GM18520 (cell line): ENCODE data around the gene APOL2.
"Not testable (repeated sequence)": the region's sequence is repeated elsewhere in the genome, so short reads cannot be mapped to it uniquely, and the experiment has no call there.

Experiments used
- ATAC-seq: cut with Tn5 transposase; IDR thresholded peaks from one replicate; pipeline ENCODE4 v1.9.1; 2021; ENCODE audit not compliant: unreplicated experiment

APOL2 gene, protein sequence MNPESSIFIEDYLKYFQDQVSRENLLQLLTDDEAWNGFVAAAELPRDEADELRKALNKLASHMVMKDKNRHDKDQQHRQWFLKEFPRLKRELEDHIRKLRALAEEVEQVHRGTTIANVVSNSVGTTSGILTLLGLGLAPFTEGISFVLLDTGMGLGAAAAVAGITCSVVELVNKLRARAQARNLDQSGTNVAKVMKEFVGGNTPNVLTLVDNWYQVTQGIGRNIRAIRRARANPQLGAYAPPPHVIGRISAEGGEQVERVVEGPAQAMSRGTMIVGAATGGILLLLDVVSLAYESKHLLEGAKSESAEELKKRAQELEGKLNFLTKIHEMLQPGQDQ

DNA sequence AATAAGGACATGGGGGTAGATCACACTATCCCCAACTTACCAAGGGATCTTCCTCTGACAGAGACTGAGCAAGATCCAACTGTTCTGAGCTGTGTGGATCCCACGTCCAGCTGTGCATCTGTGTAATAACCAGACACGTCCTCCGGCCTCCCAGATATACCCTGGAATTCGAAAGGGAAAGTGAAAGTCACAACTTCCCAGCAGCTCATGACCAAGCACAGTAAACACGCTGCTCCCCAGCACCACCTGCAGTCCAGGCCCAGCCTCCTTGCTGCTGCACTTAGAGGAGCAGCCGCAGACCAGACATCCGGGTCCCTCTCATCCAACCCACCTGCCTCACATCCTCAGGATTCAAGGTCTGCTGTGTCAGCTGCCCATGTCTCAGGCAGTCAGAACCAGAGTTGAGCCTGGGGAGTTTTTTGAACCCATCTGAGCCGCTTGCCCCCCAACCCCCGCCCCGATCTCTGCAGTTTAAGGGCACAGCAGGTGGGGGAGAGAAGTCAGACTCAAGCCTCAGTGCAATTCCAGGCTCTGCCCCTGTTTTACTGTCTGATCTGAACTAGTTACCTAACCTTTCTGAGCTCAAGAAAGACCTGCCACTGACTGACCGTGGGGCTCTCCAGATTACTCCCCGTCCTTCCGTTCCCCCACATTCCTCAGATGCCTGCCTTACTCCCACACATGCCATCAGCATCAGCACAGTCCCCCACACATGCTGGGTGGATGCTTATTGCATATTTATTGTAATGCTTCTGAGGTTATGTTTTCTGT is at the start of gene APOL2:
TSS of gene APOL2 (minus strand) at position 127 of the 771 bp plus-strand sequence. CDS start 6,365 bp downstream, outside the sequence.
- ATAC-seq = peak; percentile 86

DNA sequence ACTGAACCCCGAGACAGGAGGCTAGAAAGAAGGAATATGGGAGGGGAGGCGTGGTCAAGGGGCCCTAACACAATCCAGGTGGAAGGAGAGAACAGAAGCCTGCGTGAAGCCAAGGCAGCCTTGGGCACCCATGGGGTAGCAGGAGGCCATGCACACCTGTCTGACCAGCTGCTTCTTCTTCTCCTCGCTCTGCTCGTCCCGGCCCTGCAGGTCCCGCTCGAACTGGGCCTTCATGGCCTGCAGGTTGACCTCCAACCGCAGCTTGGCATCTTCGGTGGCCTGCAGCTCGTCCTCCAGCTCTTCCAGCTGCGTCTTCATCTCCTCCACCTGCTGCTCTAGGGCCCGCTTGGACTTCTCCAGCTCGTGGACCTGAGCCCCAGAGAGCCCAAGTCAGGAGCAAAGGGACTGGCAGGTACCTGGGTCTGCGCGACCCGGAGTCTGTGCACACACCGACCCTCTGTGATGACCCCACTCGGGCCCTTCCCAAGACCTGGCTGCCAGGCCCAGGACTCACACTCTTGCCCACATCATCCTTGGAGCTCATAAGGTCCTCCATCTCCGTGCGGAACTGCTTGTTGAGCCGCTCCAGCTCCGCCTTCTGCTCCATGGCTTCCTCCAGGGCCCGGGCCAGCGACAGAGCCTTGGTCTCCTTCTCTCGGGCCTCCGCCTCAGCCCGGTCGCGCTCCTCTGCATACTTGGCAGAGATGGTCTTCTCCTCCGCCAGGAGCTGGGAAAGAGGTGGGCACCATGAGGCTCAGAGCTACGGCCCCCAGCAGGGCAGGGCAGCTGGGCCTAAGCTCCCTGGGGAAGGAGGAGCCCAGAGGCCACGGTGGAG is 49.5 kb upstream of the APOL2 start:
- no peak for ATAC-seq

DNA sequence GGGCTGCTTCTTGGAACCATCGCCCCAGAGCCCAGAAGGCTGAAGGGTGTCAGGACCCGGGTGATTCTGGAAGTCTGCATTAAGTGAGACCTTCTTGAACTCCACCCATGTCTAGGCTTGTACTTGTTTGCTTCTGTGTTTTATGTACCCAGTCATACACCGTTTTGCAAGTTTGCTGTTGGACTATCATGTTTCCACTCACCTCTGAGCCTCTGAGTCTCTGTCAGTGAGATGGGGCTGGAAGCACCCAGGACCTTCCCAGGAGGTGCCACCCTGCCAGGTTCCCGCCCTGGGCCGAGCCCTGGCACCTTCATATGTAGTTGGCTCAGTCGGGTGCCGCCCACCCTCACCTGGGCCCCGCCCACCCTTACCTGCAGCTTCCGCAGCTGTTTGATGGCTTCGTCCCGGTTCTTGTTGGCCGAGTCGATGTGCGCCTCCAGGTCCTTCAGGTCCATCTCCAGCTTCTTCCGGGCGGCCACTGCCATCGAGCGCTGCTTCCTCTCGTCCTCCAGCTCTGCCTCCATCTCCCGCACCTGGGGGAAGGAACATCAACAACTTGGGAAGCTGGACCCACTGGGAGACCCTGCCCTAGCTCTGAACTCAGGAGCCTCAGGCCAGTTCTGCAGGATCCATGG is 48.7 kb upstream of the APOL2 start:
- ATAC-seq = no peak

DNA sequence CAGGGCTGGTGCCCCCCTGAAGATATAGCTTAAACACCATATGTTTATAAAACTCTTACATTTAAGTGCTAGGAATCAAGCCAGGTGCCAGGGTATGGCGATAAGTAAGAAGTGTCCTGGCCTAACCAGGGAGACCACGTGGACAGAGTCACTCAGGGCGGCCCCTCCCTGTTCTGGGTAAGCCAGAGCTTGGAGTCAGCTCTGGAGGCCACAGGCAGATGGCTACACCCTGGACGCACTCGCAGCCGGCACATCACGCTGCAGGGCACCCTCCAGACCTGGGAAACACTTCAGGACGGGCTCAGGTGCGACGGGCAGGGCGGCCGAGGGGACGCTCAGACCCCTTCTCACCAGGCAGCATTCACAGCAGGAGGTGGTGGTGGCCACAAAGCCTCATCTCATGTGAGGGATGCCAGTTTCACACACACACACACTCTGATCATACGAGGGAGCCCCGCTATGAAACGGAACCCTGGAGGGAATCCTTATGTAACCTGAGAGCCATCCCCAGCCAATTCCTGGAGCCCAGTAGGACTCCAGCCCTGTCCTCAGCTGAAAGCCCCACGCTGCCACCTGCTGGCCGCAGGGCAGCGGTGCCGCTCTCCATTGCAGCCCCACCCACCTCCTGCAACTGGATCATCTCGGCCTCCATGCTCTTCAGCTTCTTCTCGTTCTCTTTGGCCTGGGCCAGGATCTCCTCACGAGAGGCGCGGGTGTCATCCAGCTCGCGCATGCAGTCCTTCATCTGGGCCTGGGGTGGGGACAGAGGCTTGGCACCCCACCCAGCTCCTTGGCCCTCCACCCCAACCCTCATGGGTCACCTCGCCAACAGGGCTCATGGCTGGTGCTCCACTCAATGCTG is 47.0 kb upstream of the APOL2 start:
- no peak for ATAC-seq

DNA sequence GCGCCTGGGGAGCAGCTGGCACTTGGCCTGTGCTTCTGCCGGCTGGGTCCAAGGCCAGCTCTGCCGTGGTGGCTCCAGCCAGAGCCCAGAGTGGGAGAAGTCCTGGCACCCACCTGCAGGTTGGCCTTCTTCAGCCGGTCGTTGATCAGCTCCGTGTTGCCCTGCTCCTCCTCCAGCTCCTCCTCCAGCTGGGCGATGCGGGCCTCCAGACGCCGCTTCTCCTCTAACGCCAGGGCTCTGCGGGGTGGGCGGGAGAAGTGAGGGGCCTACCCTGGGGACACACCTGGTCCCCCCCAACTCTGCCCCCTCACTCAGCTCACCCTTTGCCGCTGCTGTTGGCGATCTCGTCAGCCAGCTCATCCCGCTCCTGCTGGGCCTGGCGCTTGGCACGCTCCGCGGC is 46.2 kb upstream of the APOL2 start:
- no peak for ATAC-seq

DNA sequence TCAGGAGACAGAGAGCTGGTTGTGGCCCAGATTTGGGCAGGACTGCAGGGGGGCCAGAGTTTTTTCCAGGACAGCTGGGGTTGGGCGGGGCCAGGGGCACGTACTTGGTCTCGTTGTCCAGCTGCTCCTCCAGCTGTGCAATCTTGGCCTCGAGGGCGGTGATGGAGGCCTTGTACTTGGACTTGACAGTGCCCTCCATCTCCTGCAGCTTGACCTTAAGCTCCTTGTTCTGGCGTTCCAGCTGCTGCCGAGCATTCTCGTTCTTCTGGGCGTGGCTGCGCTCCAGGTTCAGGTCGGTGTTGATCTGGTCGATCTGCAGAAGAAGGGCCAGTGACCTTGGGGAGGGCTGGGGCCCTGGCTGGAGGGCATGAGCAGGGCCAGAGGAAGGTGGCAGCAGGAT is 45.7 kb upstream of the APOL2 start:
- no peak for ATAC-seq

DNA sequence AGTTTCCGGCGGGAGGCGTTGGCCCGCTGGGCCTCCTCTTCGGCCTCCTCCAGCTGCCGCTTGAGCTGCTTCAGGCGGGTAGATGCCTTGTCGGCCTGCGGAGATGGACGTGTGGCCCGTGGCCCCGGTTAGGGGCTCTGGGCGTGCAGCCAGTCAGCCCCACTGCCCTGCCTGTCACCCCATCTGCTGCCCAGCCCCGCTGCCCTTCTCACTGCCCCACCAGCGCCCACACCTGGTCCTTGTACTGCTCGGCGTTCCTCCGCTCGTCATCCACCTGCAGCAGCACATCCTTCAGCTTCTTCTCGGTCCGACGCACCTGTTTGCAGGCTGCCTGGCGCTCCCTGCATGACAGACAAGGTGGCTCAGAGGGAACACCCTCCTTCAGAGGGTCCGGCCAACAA is 44.8 kb upstream of the APOL2 start:
- ATAC-seq = no peak

DNA sequence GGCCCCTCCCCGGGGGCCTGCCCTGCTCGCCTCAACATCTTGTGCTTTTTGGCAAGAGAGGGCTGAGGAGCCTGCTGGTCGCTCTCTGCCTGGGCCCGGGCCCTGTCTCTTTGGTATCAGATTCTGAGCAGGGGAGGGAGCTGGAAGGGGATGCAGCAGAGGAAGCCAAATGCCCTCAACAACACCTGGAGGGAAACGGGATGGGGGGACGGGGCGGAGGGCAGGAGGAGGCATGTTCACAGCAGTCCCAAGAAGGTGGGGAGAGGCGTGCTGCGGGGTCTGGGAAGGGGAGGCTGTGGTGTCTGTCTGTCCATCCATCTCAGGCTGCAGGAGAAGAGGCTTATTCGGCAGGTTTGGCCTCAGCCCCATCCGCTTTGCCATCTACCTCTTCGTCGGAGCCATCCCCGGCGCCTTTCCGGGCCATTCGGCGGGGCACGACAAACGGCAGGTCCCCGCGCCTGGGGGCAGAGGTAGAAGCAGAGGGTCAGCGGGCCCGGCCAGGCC is 43.1 kb upstream of the APOL2 start:
- ATAC-seq = no peak

DNA sequence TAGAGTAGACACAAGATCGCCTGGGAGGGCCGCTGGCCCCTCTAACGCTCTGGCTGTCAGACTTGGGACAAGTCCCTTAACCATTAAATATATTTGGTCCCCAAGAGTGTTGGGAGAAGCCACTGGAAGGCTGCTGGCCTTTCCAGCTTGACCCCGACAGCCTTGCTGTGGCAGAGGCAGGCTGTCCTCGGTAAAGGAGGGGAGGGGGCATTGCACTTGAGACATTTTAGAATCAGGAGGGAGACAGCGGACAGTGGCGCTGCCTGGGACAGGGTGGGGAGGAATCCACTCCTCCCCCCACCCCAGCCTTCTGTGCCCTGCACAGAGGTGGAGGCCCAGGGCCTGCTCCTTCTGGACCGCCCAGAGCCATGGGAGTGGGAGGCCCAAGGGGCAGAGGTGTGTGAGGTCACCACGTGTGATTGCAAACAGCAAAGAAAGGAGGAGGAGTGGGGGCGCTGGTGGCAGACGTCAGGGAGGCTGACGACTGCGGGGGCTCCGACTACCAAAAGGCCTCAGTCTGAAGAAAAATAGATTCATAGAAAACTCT is 42.5 kb upstream of the APOL2 start:
- ATAC-seq = no peak

DNA sequence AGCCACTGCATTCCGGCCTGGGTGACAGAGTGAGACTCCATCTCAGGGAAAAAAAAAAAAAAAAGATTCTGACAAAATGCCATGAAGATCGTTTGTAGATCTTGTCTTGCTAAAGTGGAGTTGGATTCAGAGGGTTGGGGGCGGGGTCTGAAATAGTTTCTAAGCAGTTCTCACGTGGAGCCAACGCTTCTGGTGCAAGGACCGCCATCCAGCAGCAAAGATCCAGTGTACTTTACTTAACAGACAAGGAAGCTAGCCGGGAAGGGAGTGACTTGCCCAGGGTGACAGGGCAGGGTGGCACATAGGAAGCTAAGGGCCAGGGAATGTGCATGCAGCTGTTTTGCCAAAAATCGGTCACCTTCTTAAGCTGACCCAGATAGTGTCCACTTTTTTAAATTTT is 41.1 kb upstream of the APOL2 start:
- ATAC-seq = no peak

DNA sequence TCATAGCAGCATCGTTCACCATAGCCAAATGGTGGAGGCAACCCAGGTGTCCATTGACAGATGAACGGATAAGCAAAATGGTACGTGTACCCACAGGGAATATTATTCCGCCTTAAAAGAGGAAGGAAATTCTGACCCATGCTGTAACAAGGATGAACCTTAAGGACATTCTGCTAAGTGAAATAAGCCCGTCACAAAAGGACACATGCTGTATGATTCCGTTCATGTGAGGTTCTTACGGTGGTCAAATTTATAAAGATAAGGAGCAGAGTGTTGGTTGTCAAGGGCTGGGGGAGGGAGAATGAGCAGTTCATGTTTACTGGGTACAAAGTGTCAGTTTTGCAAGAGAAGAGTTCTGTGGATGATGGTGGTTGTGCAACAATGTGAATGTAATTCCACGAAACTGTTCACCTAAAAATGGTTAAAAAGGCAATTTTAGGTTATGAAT is 39.9 kb upstream of the APOL2 start:
- no peak for ATAC-seq

DNA sequence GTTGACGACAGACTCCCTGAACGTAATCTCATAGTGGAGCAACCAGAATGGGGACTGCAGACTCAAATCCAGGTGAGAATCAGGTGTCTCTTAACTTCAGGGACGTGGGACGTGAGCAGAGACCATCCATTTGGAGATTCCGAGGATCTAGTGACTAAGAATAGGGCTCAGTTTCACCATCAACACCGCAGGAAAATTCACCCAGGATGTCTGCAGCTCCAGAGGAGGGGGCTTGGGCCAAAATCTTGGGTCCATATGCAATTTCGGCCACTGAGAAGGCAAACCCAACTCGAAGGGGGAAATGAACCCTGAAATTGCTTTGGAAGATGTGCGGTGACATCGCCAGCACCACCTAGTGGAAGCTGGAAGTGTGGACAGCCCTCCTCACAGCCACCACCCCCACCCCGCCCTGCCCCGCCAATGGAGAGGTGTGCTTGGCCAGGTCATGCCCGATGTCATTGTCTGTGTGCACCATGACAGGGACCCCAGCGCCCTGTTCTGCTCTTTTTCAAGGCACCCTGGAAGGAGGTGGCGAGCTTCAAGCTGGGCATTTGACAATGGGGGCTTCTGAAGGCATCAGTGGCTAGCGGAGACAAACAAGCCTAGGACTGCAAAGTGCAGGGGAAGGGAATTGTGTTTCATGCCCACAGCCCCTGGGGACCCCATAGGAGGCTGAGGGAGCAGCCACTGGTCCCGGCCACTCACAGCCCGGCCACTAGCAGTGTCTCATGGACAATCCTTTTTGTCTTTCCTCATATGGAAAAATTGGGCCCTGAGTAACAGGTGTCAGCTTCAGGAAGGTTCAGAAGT is 38.4 kb upstream of the APOL2 start:
- ATAC-seq = no peak

DNA sequence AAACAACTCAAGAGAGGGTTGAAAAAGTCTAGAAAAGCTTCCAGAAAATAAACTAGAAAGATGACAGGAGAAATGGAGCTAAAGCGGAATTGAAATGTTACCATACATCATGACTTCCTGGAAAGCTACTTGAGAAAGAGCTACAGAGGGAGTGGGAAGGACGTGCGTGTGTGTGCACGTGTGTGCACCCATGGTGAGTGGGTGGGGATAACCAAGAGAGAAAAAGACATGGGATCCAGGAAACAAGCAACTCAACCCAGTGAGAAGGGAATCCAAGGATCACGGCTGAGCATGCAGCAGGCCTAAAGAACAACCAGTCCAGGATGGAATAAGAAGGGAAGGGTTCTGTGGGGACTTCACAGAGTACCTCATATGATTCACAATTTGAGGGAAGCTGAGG is 35.2 kb upstream of the APOL2 start:
- ATAC-seq = no peak

DNA sequence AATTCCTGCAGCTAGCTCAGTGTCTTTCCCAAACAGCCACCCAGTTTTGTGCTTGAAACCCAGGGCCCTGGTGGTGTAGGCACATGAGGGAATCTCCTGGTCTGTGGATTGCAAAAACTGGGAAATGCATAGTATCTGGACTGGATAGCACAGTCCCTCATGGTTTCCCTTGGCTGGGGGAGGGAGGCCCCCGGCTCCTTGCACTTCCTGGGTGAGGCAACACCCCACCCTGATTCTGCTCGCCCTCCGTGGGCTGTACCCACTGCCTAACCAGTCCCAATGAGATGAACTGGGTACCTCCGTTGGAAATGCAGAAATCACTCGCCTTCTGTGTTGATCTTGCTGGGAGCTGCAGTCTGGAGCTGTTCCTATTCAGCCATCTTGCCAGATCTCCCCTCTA is 32.6 kb upstream of the APOL2 start:
- not testable (repeated sequence) for ATAC-seq

DNA sequence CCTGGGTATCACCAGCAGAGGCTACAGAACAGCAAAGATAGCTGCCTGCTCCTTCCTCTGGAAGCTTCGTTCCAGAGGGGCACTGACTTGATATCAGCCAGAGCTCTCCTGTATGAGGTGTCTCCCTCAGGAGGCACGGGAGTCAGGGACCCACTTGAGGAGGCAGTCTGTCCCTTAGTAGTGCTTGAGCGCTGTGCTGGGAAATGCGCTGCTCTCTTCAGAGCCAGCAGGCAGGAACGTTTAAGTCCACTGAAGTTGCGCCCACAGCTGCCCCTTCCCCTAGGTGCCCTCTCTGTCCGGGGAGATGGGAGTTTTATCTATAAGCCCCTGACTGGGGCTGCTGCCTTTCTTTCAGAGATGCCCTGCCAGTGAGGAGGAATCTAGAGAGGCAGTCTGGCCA is 31.9 kb upstream of the APOL2 start:
- not testable (repeated sequence) for ATAC-seq

DNA sequence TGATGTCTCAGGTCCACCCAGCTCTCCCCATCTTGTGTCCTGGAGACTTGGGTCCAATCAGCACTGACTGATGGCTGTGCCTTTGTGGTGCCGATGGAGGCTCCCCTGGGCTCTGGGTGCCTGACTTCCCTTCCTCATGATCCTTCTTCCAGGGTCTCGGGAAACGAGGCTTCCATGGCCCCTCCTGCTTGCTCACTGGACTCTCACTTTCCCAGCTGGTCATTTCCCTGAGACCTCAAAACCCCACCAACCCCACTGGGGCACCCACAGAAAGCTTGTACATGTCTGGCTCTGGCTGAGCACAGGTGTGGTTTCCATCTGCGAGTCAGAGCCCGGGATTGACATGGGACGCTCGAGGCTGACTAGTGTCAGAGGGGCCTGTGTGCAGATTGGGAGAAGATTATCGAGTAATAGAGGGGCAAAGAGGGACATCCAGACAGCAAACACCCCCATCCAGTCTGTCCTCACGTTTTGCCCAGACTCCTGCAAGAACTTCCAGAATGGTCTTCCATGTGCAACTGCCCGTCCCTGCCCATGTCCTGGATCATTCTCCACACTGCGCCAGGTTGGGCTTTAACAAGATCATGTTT is 28.7 kb upstream of the APOL2 start:
- ATAC-seq = no peak

DNA sequence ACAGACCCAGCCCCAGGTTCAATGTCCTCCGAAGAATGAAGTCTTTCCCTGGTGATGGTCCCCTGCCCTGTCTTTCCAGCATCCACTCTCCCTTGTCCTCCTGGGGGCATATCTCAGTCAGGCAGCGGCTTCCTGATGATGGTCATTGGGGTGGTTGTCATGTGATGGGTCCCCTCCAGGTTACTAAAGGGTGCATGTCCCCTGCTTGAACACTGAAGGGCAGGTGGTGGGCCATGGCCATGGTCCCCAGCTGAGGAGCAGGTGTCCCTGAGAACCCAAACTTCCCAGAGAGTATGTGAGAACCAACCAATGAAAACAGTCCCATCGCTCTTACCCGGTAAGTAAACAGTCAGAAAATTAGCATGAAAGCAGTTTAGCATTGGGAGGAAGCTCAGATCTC is 27.7 kb upstream of the APOL2 start:
- no peak for ATAC-seq

DNA sequence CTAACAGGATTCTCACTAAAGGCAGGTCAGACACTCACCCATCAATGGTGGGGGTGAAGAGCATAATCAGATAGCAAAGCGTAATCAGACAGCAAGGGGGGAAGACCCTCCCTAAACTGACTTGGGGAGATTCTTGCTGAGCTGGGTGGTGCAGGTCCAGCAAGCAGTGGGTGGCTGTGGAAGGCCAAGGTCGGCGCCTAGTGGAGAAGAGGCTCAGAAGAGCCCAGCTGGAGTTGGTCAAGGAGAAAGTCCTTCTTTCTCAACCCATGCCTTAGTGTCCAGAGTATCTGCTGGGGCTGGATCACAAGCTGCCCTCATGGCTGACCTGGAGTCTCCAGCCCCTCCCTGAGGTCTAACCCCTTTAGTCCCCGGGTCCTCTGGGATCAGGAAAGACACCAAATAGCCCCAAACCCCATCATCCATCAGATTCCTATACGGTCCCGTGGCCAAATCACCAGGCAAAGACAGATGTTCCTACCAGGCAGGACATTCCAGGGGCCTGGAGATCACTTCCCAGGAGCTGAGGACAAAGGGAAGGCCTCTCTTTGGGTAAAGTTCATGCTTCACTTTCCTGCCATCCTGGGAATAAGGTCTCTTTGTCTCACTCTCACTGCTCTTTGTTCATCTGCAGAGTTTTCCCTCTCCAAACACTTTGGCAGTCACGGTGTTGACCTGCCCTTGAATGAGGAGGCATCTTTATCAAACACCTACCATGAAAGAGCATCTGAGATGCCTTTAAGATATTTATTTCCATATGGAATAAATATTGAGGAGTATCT is 24.7 kb upstream of the APOL2 start:
- not testable (repeated sequence) for ATAC-seq
